Loucy (cell line): Measurements from ENCODE around the gene TRAPPC2L.

Source experiments
- H2AFZ ChIP-seq: fragments of 200-600 bp; sonication (generic); 2 replicates; pipeline ENCODE4 v1.6.0; 2016; ENCODE audit warnings: antibody characterized with exemption, mild to moderate bottlenecking, low read length, moderate library complexity
- H3F3A ChIP-seq: fragments of 200-600 bp; 2 replicates; pipeline ENCODE4 v1.6.0; 2016; ENCODE audit warnings: antibody characterized with exemption, low read depth, mild to moderate bottlenecking
- H3K27me3 ChIP-seq: fragments of 200-600 bp; sonication (generic); 2 replicates; pipeline ENCODE4 v1.6.1; 2014; ENCODE audit warnings: low read length, mild to moderate bottlenecking; ENCODE audit not compliant: insufficient read depth, poor library complexity, severe bottlenecking
- H3K36me3 ChIP-seq: fragments of 200-600 bp; sonication (generic); 2 replicates; pipeline ENCODE4 v1.6.1; 2016; ENCODE audit warnings: low read length; ENCODE audit not compliant: insufficient read depth
- H3K4me1 ChIP-seq: fragments of 200-600 bp; sonication (generic); 2 replicates; pipeline ENCODE4 v1.5.1; 2014; ENCODE audit warnings: low read length, mild to moderate bottlenecking; ENCODE audit not compliant: insufficient read depth, poor library complexity, severe bottlenecking
- H3K4me2 ChIP-seq: fragments of 200-600 bp; sonication (generic); 2 replicates; pipeline ENCODE4 v1.6.0; 2014; ENCODE audit warnings: antibody characterized with exemption, low read length, low read depth, mild to moderate bottlenecking; ENCODE audit not compliant: poor library complexity, severe bottlenecking
- H3K4me3 ChIP-seq: fragments of 200-600 bp; sonication (generic); 2 replicates; pipeline ENCODE4 v1.5.1; 2014; ENCODE audit warnings: low read length, mild to moderate bottlenecking, mixed read lengths; ENCODE audit not compliant: poor library complexity, severe bottlenecking
- H3K79me2 ChIP-seq: fragments of 200-600 bp; sonication (generic); 2 replicates; pipeline ENCODE4 v1.6.1; 2014; ENCODE audit warnings: low read length; ENCODE audit not compliant: insufficient read depth
- H3K9ac ChIP-seq: fragments of 200-600 bp; sonication (generic); 2 replicates; pipeline ENCODE4 v1.6.0; 2014; ENCODE audit warnings: mild to moderate bottlenecking, low read depth, low read length, moderate library complexity; ENCODE audit not compliant: poor library complexity, severe bottlenecking
- H3K9me2 ChIP-seq: fragments of 200-600 bp; sonication (generic); replicated peaks from 2 replicates; pipeline ENCODE4 v1.6.1; 2016; ENCODE audit warnings: low read depth, low read length, mixed read lengths
- H3K9me3 ChIP-seq: fragments of 200-600 bp; sonication (generic); 2 replicates; pipeline ENCODE4 v1.6.1; 2014; ENCODE audit warnings: mild to moderate bottlenecking, antibody characterized with exemption, low read length, low read depth; ENCODE audit not compliant: insufficient read depth
- H4K20me1 ChIP-seq: fragments of 200-600 bp; sonication (generic); 2 replicates; pipeline ENCODE4 v1.6.0; 2014; ENCODE audit warnings: antibody characterized with exemption, low read length, mild to moderate bottlenecking; ENCODE audit not compliant: insufficient read depth, poor library complexity, severe bottlenecking
- EZH2phosphoT487 ChIP-seq: fragments of 200-600 bp; IDR thresholded peaks from 2 replicates; pipeline ENCODE4 v1.6.1; 2018; ENCODE audit warnings: antibody characterized with exemption, mild to moderate bottlenecking, moderate library complexity, borderline replicate concordance
- TF ChIP-seq, protein P1 (sequence below): fragments of 200-600 bp; sonication (generic); conservative IDR thresholded peaks from 2 replicates; pipeline ENCODE4 v1.5.1; 2014; ENCODE audit warnings: mild to moderate bottlenecking, antibody characterized with exemption, low read length

TRAPPC2L gene

GRCh38 chr16:88810912-88811768 lies 45.8 kb upstream of the TRAPPC2L start:
- Histone ChIP-seq H3K9me2 (no peaks in the 10 kb centered on the region), H3K79me2 (peaks cover 46% of the 10 kb centered on the region), H3K9me3 (no peaks in the 10 kb centered on the region), H3F3A (no peaks in the 10 kb centered on the region), H3K4me1 (no peaks in the 10 kb centered on the region), H4K20me1 (peaks cover 42% of the 10 kb centered on the region), H2AFZ (no peak overlapping the region), H3K4me2 (peak overlapping the region; percentile 90), H3K36me3 (peaks cover 20% of the 10 kb centered on the region; the same call in 1 of the 2 replicates), H3K4me3 (peak overlapping the region; percentile 91), H3K9ac (peak overlapping the region; percentile 79), H3K27me3 (no peaks in the 10 kb centered on the region)
- TF ChIP-seq, protein P1, sequence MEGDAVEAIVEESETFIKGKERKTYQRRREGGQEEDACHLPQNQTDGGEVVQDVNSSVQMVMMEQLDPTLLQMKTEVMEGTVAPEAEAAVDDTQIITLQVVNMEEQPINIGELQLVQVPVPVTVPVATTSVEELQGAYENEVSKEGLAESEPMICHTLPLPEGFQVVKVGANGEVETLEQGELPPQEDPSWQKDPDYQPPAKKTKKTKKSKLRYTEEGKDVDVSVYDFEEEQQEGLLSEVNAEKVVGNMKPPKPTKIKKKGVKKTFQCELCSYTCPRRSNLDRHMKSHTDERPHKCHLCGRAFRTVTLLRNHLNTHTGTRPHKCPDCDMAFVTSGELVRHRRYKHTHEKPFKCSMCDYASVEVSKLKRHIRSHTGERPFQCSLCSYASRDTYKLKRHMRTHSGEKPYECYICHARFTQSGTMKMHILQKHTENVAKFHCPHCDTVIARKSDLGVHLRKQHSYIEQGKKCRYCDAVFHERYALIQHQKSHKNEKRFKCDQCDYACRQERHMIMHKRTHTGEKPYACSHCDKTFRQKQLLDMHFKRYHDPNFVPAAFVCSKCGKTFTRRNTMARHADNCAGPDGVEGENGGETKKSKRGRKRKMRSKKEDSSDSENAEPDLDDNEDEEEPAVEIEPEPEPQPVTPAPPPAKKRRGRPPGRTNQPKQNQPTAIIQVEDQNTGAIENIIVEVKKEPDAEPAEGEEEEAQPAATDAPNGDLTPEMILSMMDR = no peak
- no peak for TF ChIP-seq EZH2phosphoT487

DNA sequence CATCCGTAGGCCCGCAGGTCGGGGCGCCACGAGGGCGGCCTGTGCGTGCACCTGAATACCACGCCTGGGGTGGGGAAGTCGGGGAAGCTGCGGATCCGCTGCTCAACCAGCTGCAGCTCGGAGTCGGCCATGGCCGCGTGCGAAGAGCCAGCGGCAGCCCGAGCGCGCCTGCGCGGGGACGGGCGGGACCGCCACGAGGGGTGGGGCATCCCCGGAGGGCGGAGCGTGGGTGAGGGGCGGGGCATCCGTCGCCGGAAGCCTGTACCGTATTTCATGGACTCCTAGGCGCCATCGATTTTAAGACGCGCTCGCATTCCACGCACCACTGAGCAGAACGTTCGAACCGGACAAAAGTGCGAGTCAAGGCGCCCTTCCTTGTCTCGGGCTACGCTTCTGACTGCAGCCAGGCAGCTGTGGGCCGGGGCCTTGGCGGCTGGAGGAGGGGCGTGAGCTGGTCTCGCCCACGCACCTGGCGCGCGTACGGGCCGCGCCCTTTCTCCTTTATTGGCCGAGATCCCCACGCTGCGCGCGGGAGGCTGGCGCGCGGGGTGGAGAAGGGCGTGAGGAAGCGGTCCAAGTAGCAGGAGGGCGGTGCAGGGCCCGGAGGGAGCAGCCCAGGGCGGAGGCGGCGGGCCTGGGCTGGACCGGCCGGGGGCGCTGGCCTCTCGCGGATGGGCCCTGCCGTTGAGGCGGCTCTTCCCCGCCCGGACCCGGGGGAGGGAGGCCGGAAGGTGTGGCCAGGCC lies 45.0 kb upstream of the TRAPPC2L start, which contains the start of gene APRT:
TSS of gene APRT (minus strand) at position 160 of the 744 bp plus-strand sequence. CDS start at position 131, 29 bp downstream.
- Histone ChIP-seq H3K4me1 (no peaks in the 10 kb centered on the region), H2AFZ (peak within 1 kb of the TSS; percentile 81; the same call in 1 of the 2 replicates), H3F3A (no peaks in the 10 kb centered on the region)

More for the DNA sequence above, 45.0 kb upstream of the TRAPPC2L start, which contains the start of gene APRT:
- Histone ChIP-seq H4K20me1 (peaks cover 34% of the 10 kb centered on the region), H3K79me2 (peaks cover 38% of the 10 kb centered on the region; the same call in 1 of the 2 replicates), H3K27me3 (no peaks in the 10 kb centered on the region), H3K9me2 (no peaks in the 10 kb centered on the region), H3K4me2 (peak within 1 kb of the TSS; percentile 90), H3K9ac (peak within 1 kb of the TSS; percentile 79), H3K9me3 (no peaks in the 10 kb centered on the region), H3K4me3 (peak within 1 kb of the TSS; percentile 91), H3K36me3 (peaks cover 12% of the 10 kb centered on the region; the same call in 1 of the 2 replicates)
- TF ChIP-seq, protein P1 = no peak
- TF ChIP-seq EZH2phosphoT487 = no peak
